ENCODE results near the gene PTPRN2.

PTPRN2 gene

GRCh38 chr7:158447506-158448171 is 140.0 kb downstream of the PTPRN2 start:
- no peak for TF ChIP-seq CTCF (conservative IDR thresholded peaks at IDR 0.05; ENCODE audit: low read depth, low read length)
- no peak for DNase-seq (ENCODE audit: low read depth)
- H3K4me3 ChIP-seq (ENCODE audit: low read depth, low read length) = no peak overlapping the region

- DNase-seq (ENCODE audit: low read depth) = no peak
- no peak for TF ChIP-seq CTCF (conservative IDR thresholded peaks at IDR 0.05; ENCODE audit: low read depth, low read length)
- no peak overlapping the region for H3K4me3 ChIP-seq (ENCODE audit: low read depth, low read length)
Measured at GRCh38 chr7:158447151-158447505, 140.5 kb downstream of the PTPRN2 start.

- no peak for TF ChIP-seq CTCF (conservative IDR thresholded peaks at IDR 0.05; ENCODE audit: low read depth, low read length)
- H3K4me3 ChIP-seq (ENCODE audit: low read depth, low read length) = no peak overlapping the region
- DNase-seq (ENCODE audit: low read depth) = no peak
Measured at GRCh38 chr7:158446706-158447105, 140.9 kb downstream of the PTPRN2 start.

GRCh38 chr7:158446281-158446680 is 141.3 kb downstream of the PTPRN2 start:
- DNase-seq (ENCODE audit: low read depth) = no peak
- no peak for TF ChIP-seq CTCF (conservative IDR thresholded peaks at IDR 0.05; ENCODE audit: low read depth, low read length)
- no peak overlapping the region for H3K4me3 ChIP-seq (ENCODE audit: low read depth, low read length)

- TF ChIP-seq CTCF (conservative IDR thresholded peaks at IDR 0.05; ENCODE audit: low read depth, low read length) = no peak
- H3K4me3 ChIP-seq (ENCODE audit: low read depth, low read length) = no peak overlapping the region
- no peak for DNase-seq (ENCODE audit: low read depth)
Measured at GRCh38 chr7:158445421-158446175, 142.0 kb downstream of the PTPRN2 start.

GRCh38 chr7:158444501-158445420 is 142.9 kb downstream of the PTPRN2 start:
- H3K4me3 ChIP-seq (ENCODE audit: low read depth, low read length) = no peak overlapping the region
- no peak for TF ChIP-seq CTCF (conservative IDR thresholded peaks at IDR 0.05; ENCODE audit: low read depth, low read length)
- no peak for DNase-seq (ENCODE audit: low read depth)

All from choroid plexus epithelial cell (primary cell).